Activated T-helper 9 cell treated with anti-CD3 and anti-CD28 coated beads, Interleukin-2, amount 50 U/mL, for 16 hours (primary cell): ENCODE results near the gene ARL13B.
"Not testable (repeated sequence)": the region's sequence is repeated elsewhere in the genome, so short reads cannot be mapped to it uniquely, and the experiment has no call there.

ENCODE experiments used
- DNase-seq: peaks from one replicate; pipeline ENCODE4 v3.0.0-alpha.2; 2020; ENCODE audit warnings: low read depth

ARL13B gene

DNA sequence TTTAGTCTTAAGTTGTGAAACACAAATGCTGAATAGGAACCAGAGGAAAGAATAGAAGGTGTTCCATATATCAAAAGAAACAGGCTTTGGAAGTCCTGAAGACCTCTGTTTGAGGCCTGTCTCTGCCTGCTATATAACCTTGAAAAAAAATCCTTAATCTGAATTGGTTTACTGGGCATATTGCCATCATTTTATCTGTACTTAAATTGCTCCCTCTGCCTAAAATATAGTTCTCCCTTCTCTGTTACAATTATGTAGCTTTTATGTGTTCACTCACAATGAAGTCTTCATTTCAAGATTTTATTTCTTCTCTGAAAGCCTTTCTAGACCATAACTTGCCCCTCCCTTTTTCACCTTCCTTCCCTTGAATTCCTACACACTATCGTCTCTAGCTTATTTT lies 21.2 kb downstream of the ARL13B start:
- no peak for DNase-seq

DNA sequence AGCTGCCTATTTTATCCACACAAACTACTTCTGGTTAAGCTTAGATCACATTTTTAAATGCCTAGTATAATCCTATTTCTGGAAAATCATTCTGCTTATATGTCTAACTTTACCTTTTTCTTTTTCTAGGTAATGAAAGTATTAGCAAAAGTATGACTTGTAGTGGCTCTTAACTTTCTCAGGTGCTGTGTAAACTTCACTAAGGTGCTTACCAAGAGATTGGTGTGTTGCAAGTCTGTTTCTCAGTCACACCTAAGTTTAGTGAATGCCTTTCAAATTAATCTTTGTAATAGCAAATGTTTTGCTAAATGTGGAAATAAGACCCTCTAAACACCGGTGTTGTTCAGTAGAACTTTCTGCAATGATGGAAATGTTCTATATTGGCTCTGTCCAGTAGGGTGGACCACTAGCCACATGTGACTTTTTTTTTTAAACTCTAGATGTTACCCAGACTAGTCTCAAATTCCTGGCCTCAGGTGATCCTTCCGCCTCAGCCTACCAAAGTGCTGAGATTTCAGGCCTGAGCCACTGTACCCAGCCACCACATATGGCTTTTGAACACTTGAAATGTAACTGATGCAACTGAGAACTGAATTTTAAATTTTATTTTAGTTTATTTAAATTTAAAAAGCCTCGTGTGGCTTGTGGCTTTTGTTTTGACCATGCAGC lies 22.0 kb downstream of the ARL13B start:
- no peak for DNase-seq

DNA sequence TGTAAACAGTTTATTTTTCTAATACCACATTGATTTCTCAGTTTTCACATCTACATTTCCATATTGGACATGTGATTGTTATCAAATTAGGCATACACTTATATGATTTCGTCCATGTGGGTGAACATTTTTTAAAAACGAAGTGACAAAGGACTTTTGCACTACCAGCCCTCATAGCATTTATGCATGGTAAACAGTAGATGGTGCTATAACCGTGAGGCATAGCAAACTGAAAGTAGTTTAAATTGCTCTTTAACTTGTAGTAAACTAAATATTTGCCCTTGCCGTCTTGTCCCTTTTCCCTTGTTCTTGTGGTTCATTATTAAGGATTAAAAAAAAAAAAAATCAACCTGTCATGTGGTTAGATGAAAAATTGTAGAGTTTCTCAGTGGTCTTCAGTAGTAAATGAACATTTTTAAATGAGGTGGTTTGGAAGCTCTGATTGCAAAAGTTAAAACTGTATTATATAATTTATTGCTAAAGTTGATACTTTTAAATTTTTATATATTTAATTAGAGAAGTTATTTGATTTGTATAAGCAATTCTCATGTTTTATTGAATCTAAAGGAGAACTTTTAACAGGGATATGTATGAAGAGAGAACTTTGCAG lies 24.5 kb downstream of the ARL13B start:
- no peak for DNase-seq

- DNase-seq = no peak
Observed at GRCh38 chr3:94008253-94008652, 28.3 kb downstream of the ARL13B start.

DNA sequence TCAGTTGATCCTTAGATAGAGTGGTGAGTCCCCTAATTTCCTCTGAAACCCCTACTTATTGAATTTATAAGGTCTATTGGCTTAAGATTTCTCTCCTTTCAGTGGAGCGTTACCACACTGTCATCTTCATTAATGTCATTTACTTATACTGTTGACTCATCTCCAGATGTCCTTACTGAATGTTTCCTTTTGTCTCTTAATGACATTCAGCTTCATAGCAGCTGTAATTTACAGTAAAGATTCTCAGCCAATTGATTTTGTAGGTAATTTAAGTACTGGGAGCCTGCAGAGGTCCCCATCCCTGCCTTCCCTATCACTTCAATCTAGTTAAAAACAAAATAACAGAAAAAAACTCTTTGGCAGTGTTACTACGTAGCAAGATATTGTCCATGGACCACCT lies 29.7 kb downstream of the ARL13B start:
- no peak for DNase-seq

DNA sequence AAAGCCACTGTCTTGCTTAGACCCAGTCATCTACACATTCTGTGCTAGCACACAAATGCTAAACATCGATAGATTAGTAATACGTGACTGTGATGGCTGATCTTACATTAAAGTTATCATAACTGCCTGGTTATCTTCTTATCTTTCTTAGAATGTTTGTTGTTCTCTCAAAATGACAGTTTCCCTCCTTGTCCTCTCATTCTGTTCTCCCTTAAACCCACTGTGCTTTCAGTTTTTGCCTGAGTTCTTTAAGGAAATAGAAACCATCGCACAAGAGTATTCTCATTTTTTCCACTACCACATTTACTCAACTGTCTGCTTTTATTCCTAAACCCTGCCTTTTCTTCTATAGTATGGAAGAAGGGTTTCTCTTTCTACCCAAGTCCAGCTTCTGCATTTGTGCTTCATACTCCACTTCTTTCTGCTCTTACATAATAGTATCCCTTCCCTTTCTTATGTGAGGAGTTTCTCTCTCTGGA lies 31.3 kb downstream of the ARL13B start:
- no peak for DNase-seq

DNA sequence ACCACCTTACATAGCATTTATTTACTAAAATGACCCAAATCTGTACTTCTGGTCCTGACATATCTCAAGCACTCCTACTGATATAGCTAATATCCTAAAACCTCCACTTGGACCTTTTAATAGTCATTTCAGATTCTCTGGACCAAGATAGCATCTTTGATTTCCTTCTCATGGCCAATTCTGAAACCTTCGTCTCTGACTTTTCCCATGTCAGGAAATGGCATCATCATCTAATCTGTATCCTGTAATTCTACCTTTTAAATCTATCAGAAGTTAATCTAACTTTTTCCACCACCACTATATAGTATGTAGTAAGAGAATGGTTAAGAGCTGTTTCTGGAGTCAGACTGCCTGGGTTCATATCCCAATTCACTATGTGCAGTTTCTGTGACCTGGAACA lies 32.2 kb downstream of the ARL13B start:
- DNase-seq = no peak

- DNase-seq = no peak
Observed at GRCh38 chr3:94015025-94015424, 35.1 kb downstream of the ARL13B start.

GRCh38 chr3:94019659-94020058 lies 39.7 kb downstream of the ARL13B start:
- no peak for DNase-seq

DNA sequence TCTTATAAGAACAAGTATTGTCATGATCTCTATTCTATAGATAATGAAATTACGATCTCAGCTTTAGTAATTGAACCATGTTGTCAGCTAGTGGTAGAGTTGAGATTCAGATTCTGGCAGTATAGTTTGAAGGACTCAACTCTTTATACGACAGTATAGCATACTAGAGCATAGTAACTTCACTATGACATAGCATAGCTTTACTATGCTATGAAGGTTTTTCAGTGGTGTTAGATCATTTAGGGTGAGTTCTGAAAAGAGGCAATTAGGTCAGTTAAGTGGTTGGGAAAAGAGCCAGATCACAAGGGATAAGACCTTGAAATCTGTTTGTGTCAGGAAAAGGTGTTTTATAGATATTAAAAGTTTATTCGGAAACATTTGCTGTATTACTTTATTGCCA lies 40.3 kb downstream of the ARL13B start:
- no peak for DNase-seq

GRCh38 chr3:94024385-94024784 lies 44.4 kb downstream of the ARL13B start:
- no peak for DNase-seq

DNA sequence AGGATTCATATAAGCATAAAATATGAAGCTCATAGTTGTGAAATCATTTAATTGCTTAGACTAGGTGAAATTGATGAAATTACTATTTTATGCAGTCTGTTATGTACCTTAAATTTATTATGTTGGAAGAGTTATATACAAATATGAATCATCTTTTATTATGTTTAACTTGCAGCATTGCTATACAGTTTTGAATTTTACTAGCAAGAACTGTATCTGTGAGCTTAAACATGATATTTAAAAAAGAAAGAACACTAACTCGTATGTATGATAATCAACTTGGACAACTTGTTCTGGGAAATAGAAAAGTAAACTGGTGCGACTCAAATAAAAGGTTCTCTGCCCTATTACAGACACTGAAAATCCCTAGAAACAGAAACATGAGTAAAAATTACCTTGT lies 46.7 kb downstream of the ARL13B start:
- DNase-seq = no peak

DNA sequence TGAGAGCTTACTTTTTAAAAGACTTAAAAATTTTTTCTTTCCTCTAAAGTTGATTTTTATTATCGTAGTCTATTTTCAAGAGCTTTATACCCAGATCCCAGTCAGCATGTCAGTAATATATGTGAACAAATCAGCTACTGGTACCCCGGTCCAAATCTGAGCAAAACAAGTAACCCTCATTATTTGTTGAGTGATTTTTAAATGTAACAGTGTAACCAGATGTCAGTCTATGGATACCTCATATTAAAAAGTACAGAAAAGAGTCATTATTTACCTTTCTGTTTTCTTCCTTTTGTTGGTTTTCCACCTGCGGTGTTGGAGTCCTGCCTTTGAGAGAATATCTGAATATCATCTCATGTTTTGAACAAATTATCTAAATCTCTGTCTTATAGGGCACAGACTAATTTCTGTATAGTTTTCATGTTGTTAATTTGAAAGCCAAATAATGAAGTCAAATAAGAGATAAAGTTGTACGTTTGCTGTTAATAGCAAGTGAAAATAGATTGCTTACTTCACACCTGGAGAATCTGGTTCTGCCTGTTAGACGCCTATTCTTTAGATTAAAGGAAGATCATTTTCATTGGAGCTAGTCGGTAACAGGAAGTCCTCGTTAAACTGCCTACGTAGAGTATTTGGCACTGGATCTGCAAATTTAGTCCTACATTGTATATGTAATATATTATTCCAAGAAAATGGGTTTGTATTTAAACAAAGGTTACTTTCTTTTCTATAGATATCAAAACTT lies 48.3 kb downstream of the ARL13B start, which contains the start of gene STX19:
TSS of gene STX19 (minus strand) at position 505 of the 745 bp plus-strand sequence. CDS start 13,328 bp downstream, outside the sequence.
- DNase-seq = no peak

GRCh38 chr3:94036909-94037507 lies 57.1 kb downstream of the ARL13B start:
- no peak for DNase-seq

DNA sequence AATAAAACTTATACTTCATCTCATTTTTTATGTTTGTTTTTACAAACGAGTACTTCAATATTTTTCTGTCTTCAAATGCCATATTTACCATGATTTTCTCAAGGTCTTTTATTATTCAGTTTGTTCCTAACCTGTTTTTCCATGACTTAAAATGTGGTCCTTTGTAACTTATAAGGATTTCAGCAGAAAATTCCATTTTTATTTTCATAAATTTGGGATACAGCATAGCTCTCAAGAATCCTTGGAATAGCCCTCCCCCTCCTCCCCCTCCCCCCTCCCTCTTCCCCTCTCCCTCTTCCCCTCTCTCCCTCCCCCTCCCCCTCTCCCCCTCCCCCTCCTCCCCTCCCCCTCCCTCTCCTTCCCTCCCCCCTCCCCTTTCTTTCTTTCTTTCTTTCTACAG lies 63.3 kb downstream of the ARL13B start:
- DNase-seq = no peak

GRCh38 chr3:94044100-94044936 lies 64.4 kb downstream of the ARL13B start:
- DNase-seq = not testable (repeated sequence)

DNA sequence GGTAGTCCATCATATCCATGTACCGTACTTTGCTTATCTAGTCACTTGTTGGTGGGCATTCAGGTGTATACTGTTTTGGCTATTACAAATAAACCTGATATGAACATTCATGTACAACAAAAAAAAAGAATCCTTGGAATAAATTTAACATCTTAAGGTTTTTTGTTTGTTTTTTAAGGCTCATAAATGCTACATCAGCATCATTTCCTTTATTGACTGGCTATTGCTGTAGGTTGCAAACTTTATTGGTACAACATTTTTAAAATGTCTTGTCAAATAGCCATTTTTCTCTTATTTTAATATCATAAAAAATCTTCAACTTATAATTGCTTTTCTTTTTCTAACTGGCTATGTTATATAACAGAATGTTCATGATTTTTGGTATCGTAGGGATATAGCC lies 66.6 kb downstream of the ARL13B start:
- DNase-seq = no peak

DNA sequence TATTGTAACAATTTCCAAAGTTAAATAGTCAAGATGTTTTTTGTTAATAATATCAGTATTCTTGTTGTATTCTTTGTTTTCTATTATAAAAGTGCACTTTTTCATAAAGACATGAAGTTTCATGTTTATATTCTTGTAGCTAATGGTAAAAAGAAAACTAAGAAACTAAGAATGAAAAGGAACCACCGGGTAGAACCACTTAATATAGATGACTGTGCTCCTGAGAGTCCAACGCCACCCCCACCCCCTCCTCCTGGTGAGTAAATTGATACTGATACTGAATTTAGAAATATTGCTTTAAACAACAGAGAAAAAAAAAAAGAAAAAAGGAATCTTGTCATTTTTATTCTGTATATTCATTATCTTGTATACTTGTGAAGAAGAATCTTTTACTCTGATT lies 69.3 kb downstream of the ARL13B start:
- no peak for DNase-seq

GRCh38 chr3:94050546-94050945 lies 70.6 kb downstream of the ARL13B start:
- DNase-seq = no peak

- no peak for DNase-seq
Observed at GRCh38 chr3:94061297-94061696, 81.3 kb downstream of the ARL13B start.

- peak; percentile 68 for DNase-seq
Observed at GRCh38 chr3:94062513-94063404, 82.8 kb downstream of the ARL13B start, which contains the start of the genes DHFR2 and NSUN3. DHFR2 (minus strand) TSS chr3:94062916; CDS start chr3:94061511, 1,405 bp downstream. NSUN3 (plus strand) TSS chr3:94063061; CDS start chr3:94063127, 66 bp downstream.
